Measurements from ENCODE around the gene WEE1.
"Not testable (repeated sequence)": the region's sequence is repeated elsewhere in the genome, so short reads cannot be mapped to it uniquely, and the experiment has no call there.

GRCh38 chr11:9622353-9622752, 48.9 kb downstream of the WEE1 start:
- not testable (repeated sequence) for TF ChIP-seq CTCF, POLR2A (IDR thresholded peaks at IDR 0.05)
